Left colon (tissue), 2 donors: Measurements from ENCODE around the gene CFAP299. TPM values are rescaled to one million over a fixed set of nuclear protein-coding genes. Genes with fewer than 3 reads are reported as not detected.
"Not testable (repeated sequence)": the region's sequence is repeated elsewhere in the genome, so short reads cannot be mapped to it uniquely, and the experiment has no call there.

ENCODE experiments used
- ATAC-seq: fragments of 200-7000 bp; cut with Tn5 transposase; one replicate; pipeline ENCODE4 v1.9.1; 2020; ENCODE audit warnings: mild to moderate bottlenecking, moderate library complexity
- DNase-seq, 2 donors: peaks; one replicate each; pipeline ENCODE4 v3.0.0-alpha.2; 2020
- intact Hi-C, 2 donors: fragments of 100-400 bp; cut with DNase I in 1 of 2; cut with micrococcal nuclease in 1 of 2; formaldehyde crosslinking; loops; one replicate each; pipeline versions ENCODE4 v1.11.2 to v1.14.0; 2022; cut with DNase I, micrococcal nuclease
- long read RNA-seq: library from polyadenylated mRNA; unstranded; transcript quantifications from one replicate; pipeline ENCODE4 v2.0.0, GENCODE V29; 2021
- total RNA-seq, 2 donors: library from RNA; stranded (reverse); fragmentation: NEBNext Ultra II Directional; extraction: Animal tissue kit (Norgen Biotek cat#: 25700); gene quantifications; one replicate each; pipeline ENCODE4 v1.2.1, GENCODE V29; 2021
- donor health status: DM: no; HTN: no; CAD: no.
- donor health status: DM: yes; HTN: yes; CAD: no.

CFAP299 gene
- total RNA-seq: not detected
- long read RNA-seq: 0 reads

DNA sequence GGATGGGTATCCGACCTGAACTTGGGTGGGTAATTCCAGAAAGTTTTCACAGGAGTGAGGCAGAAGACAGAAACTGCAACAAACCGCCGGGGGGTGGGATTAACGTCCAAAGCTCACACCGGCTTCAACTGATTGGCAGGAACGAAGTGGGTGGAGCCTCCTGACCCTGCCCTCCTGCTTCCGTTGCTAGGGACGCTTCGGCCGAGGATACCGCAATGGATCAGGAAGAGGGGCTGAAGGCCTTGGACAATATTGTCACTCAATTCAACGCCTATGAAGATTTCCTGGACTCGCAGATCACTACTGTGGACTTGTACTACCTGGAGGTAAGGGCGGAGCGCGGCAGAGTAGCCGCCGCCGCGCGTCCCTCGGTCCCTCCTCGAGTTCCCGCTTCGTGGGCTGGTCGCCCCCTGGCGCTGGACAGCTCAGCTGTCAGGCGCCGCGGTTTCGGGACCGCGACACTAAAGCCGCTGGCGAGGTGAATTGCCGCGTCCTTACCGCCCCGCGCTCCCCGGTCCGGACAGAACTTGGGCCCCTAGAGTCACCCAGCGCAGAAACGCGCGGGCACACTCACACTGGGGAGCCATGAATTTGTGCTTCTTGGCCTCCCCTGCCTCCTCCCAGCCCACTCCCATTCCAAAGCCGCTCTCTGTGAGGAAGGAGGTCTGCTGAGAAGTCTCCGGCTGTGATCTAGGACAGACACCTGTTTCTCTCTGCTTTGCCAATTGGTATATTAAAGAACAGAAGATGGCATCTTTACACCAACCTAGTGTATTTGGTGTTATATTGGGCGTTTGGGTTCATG is at the start of gene CFAP299:
CFAP299 (plus strand) TSS at position 177 of the 805 bp plus-strand sequence.
- DNase-seq (peak; percentile 83 to 91), ATAC-seq (peak; percentile 99)
- intact Hi-C loops: no loop called here

DNA sequence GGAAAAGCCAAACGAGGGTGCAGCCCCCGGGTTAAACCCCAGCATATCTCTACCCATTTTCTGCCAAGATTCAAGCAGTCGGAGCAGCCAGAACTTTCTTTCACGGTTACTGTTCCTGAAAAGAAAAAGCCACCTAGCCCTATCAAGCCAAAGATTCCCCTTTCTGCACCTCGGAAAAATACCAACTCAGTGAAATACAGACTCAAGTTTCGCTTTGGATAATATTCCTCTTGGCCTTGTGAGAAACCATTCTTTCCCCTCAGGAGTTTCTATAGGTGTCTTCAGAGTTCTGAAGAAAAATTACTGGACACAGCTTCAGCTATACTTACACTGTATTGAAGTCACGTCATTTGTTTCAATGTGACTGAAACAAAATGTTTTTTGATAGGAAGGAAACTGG is 49.1 kb upstream of the CFAP299 start:
- intact Hi-C loops: no loop called here
- no peak for DNase-seq
- no peak for ATAC-seq

DNA sequence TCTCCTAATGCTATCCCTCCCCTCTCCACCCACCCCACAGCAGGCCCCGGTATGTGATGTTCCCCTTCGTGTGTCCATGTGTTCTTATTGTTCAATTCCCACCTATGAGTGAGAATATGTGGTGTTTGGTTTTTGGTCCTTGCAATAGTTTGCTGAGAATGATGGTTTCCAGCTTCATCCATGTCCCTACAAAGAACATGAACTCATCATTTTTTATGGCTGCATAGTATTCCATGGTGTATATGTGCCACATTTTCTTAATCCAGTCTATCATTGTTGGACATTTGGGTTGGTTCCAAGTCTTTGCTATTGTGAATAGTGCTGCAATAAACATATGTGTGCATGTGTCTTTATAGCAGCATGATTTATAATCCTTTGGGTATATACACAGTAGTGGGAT is 44.9 kb upstream of the CFAP299 start:
- ATAC-seq, DNase-seq, intact Hi-C loops: not testable (repeated sequence)

DNA sequence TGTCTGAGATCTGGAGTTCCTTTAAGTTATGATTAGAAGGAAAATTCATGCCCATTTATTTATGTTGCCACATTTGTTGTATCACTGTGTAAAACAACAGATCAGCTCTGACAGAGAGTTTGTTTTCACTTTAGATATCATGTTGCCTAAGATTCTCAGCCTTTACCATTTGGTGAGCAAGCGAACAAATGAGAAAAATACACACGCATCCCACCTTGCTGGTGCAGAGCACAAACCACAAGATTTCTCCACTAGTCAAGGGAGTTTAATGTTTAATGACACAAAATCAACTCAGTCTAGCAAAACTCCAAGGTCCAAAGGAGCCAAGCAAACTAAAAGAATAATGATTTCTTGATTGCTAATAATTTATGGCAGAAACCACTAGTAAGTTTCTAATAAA is 41.3 kb upstream of the CFAP299 start:
- intact Hi-C loops: no loop called here
- no peak for DNase-seq

DNA sequence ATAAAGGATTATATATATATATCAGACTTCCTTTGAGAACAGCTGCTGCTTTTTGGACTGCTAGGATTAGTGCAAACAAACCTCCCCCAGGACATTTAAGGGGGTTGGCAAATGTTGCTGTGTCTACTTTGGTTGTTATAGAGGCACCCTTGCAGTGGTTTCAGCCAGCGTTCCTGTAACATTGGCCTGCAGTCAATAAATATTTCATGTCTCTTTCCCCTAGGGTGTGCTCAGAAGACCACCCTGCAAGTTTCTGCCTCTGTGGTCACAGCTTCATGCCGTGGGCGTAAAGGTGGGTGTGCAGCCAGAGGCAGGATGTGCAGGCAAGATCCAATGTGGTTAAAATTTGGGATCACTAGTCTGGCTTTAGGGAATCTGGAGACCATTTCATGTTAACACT is 40.2 kb upstream of the CFAP299 start:
- no peak for DNase-seq
- ATAC-seq: no peak
- intact Hi-C loops: no loop called here

More for the DNA sequence above, 41.3 kb upstream of the CFAP299 start:
- no peak for ATAC-seq

DNA sequence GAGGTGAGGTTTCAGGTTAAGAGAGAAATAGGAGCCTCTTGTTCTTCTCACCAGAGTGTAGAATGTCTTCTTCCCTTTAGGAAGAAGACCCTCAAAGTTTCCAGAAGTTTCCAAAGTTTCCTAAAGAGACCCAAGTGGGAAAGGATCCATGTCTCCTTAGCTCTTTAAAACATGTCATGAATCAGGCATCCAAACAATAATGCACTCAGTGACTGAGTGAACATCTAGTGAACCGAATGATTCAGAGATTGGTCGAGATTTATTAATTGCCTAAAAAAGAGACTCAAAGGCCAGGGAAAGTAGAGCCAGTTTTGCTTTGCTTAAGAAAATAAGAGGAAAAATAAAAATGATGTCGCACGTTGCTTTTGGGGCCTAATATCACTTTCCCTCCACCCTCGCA is 39.7 kb upstream of the CFAP299 start:
- intact Hi-C loops: no loop called here
- ATAC-seq (no peak), DNase-seq (no peak)

DNA sequence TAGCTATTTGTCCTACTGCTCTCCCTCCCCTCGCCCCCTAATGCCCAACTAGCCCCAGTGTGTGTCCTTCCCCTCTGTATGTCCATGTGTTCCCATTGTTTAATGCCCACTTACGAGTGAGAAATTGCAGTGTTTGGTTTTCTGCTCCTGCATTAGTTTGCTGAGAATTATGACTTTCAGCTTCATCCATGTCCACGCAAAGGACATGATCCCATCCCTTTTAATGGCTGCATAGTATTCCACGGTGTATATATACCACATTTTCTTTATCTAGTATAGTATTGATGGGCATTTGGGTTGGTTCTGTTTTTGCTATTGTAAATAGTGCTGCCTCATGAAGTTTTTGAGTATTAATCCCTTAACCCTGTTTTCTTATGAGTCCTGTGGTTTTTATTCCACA is 33.6 kb upstream of the CFAP299 start:
- intact Hi-C loops: no loop called here
- ATAC-seq: no peak
- DNase-seq: no peak

DNA sequence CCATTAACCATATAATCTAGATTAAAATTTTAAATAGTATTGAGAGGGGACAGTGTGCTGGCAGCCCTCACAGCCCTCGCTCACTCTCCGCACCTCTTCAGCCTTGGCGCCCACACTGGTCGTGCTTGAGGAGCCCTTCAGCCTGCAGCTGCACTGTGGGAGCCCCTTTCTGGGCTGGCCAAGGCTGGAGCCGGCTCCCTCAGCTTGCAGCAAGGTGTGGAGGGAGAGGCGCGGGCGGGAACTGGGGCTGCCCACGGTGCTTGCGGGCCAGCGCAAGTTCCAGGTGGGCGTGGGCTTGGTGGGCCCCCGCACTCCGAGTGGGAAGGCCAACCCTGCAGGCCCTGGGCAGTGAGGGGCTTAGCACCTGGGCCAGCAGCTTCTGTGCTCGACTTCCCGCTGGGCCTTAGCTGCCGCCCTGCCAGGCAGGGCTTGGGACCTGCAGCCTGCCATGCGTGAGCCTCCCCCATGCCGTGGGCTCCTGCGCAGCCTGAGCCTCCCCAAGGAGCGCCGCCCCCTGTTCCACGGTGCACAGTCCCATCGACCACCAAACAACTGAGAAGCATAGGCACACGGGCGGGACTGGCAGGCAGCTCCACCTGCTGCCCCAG is 32.8 kb upstream of the CFAP299 start:
- ATAC-seq: no peak

DNA sequence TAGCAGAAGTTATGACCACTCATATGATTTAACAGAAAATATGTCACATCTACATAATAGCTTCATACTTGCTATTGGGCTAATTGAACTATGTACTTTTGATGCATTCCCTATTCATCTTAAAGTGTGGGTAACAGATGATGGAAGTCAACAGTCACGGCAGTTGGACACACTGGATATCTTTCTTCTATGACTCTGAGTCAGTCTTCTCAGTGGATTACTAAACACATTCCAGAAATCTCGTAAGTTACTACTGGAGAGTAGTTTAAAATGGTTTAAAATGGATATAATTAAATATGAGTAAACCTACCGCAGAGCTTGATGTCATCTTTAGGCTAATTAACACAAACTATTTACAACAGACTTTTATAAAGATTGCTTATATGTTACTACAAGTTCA is 30.1 kb upstream of the CFAP299 start:
- intact Hi-C loops: no loop called here

More for the DNA sequence above, 32.8 kb upstream of the CFAP299 start:
- DNase-seq: no peak
- intact Hi-C loops: no loop called here

DNA sequence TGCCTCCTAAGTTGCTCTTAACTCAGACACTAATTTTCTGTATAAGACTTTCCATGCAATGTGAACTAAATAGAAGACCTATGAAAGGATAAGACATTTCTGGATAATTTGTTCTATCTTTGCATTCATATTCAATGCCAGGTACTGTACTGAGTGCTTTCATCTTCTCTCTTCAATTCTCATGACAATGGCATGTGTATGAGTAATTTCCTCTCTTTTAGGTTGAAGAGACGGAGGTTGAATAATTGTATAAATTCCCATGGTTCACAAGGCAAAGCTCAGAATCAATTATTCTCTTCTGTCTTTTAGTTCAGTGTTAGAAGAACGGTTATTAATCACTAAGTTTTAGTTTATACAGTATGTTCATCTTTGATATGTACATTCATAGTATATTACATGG is 29.3 kb upstream of the CFAP299 start:
- intact Hi-C loops: no loop called here
- no peak for ATAC-seq
- no peak for DNase-seq

More for the DNA sequence above, 30.1 kb upstream of the CFAP299 start:
- no peak for ATAC-seq
- DNase-seq: no peak

DNA sequence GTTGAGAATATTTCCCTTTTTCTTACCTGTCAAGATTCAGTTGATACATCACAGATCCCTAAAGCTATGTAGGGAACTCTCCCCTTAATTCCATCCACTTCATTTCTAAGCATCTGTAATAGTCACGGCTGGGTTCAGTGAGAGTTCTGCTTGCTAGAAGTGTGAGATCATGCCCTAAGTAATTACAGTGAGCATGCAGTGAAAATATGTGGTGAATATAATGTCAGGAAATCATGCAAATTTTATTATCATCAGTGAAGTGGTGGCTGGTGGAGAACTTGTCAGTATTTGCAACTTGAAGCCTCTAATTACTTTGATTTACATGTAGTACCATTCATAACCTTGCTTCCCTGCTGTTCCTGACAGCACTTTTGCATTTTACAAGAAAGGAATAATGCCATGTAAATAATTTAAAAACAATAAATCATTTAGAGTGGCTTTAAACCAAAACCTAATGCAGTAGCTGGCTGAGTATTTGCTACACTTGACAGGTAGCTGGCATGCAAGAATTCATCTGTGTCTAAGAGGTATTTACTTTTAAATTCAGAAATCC is 28.3 kb upstream of the CFAP299 start:
- no peak for DNase-seq
- ATAC-seq: no peak

DNA sequence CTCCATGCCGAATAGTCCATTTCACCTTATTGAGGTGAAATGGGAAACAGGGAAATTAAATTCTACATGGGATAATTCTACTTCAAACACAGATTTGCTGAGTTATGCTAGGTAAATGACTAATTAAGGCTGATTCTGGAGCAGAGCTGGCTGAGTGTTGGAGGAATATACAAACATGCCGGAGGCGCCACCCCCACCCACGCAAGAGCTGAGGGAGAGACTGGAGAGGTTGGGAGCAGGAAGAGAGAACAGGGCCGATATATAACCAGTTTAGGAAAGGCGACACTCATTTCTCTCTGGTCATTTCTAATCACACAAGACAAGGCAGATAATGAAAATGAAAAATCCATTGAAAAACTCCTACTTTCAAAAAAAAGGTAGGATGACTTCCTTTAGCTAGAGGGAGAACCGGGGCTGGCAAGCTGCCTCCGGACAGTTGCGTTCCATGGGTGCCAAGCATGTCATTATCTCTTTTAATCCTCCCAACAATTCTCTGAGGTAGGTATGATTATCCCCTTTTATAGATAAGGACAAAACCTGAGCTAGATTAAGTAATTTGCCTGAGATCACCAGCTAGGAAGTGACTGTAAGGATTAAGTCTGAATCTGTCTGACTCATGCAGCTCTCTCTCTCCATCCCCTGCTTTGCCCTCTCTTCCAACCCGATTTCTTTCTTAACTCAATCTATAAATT is 27.6 kb upstream of the CFAP299 start:
- intact Hi-C loops: no loop called here
- DNase-seq: no peak
- no peak for ATAC-seq

More for the DNA sequence above, 28.3 kb upstream of the CFAP299 start:
- intact Hi-C loops: no loop called here

DNA sequence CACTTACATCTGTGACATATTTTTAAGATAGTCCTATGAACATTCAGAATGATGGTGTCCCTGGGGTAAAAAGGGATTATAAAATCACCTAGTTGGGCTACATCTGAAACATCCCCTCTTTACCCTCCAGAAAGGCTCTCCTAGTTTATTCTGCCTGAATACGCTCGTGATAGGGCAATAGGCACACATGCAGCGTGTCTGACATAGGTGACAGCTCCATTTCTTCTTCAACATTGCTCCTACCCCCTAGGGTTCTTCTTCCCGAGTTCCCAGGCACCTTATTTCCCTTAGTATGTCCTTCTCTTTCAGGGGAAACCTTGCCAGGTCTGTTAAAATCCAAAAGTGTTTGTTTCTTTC is 27.1 kb upstream of the CFAP299 start:
- DNase-seq (no peak), ATAC-seq (no peak)
- intact Hi-C loops: no loop called here

DNA sequence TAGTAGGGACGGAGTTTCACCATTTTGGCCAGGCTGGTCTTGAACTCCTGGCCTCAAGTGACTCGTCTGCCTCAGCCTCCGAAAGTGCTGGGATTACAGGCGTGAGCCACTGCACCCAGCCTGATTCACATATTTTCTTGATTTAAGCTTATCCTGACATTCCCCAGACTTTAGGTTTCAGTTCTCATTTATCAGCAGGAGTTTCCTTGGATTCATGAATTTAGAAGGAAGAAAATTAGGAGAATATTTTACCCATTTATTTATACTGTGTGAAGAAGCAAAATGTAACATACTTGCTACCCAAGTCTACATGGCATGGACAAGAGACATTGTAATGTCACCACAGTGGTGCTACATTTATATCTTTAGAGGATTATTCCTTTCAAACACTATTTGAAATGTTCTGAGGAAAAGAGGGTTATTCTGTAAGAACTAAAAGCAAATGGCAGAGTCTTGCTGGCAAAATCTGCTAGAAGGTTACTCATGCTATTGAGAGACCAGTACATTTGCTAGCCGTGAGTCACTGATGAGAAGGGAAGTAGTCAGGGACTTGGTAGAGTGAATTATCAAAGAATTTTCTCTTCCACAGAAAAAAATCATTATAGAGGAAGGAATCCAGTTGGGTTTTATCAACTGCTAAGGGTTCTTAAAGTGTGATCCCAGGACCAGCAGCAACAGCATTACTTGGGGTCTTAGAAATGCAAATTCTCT is 26.1 kb upstream of the CFAP299 start:
- ATAC-seq (no peak), DNase-seq (no peak)
- intact Hi-C loops: no loop called here

DNA sequence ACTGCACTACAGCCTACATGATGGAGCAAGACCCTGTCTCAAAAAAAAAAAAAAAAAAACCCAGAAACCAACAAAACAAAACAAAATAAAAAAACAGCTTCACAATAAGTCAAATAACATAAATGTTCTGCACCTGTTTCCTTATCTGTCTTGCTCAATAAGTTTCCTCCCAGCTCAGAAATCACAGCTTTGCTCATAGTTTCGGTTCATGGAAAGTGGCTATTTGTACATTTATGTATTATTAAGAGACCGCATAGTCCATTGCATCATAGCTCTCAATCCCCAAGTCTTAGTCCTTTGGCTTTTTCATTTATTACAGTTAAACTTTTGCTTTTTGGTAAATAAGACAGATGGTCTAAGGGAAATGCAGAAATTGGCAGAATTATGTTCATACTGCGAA is 24.4 kb upstream of the CFAP299 start:
- no peak for DNase-seq
- ATAC-seq: no peak
- intact Hi-C loops: no loop called here

DNA sequence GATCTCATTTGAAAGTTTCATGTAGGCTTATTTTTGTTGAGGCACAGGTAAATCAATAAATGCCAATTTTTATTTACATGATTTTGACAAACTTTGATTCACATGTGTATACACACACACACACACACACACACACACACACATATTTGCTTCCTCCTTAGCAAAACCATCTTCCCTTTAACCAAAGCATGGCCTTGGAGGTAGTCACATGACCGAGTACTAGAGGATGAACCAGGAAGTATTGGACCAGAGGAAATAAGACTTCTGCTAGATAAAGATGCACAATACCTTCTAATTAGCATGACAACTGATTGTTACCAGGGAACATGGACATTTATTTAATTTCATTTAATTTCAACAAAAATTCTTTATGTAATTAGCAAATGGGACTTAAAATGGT is 23.4 kb upstream of the CFAP299 start:
- no peak for ATAC-seq
- no peak for DNase-seq
- intact Hi-C loops: no loop called here

DNA sequence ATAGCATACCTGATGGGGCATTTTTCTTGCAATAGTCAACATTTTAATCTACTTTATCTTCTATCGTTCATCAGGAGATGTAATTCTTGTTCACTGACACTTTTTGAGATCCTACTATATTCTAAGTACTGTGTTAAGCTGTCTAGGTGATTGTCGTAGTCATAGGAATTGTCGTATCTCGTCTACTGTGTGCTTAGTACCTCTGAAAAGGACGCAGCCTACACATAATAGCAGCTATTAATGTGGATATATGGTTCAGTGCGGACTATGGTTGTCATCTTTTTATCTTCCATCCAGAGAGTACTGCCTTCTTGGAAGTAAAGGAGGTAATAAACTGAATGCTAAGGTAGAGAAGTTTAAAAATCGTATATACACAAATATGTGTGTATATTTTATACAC is 21.9 kb upstream of the CFAP299 start:
- no peak for ATAC-seq
- intact Hi-C loops: no loop called here
- no peak for DNase-seq

DNA sequence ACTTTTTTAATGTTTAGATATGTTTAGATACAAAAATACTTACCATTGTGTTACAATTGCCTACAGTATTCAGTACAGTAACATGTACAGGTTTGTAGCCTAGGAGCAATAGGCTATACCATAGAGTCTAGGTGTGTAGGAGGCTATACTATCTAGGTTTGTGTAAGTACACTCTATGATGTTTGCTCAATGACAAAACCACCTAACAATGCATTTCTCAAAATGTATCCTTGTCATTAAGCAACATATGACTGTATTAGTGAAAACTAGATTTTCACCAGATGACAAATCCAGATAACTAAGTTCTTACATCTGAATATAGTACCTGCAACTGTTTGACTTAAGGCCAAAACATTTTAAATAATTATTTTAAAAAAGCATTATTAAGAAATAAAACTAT is 19.7 kb upstream of the CFAP299 start:
- DNase-seq, ATAC-seq, intact Hi-C loops: not testable (repeated sequence)

DNA sequence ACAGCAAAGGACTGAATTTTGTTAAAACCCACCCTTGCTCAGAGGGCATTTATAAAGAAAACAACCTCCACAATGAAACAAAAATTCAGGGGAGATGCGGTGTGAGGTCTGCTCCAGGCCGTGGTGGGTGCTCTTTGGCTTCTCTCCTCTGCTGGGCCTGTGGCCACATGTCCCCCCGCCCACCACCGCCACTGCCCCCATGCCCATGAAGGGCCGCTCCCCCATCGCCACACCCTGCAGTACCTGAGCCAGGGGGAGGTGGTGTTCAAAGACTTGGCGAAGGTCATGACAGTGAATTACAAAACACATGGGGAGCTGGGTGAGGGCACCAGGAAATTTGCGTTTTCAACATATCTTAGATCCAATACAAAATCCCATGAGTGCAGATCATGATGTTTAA is 14.2 kb upstream of the CFAP299 start:
- DNase-seq (no peak), ATAC-seq (no peak)
- intact Hi-C loops: no loop called here
